ACC112 (cell line): ENCODE results near the gene EP400.

ENCODE experiments used
- H2AFZ ChIP-seq: fragments of 200-600 bp; sonication (generic); one replicate; pipeline ENCODE4 v1.6.0; 2017; ENCODE audit warnings: antibody characterized with exemption, low read length; ENCODE audit not compliant: unreplicated experiment
- H3K27ac ChIP-seq: fragments of 200-600 bp; sonication (generic); 2 replicates; pipeline ENCODE4 v1.5.1; 2014; ENCODE audit warnings: low read depth, mild to moderate bottlenecking, antibody characterized with exemption, low read length, moderate library complexity
- H3K27me3 ChIP-seq: fragments of 200-600 bp; sonication (generic); 2 replicates; pipeline ENCODE4 v1.6.1; 2014; ENCODE audit warnings: mild to moderate bottlenecking, antibody characterized with exemption, low read length, moderate library complexity, mixed read lengths; ENCODE audit not compliant: insufficient read depth
- H3K36me3 ChIP-seq: fragments of 200-600 bp; sonication (generic); 2 replicates; pipeline ENCODE4 v1.6.1; 2016; ENCODE audit warnings: mild to moderate bottlenecking, antibody characterized with exemption, low read length, moderate library complexity, mixed read lengths; ENCODE audit not compliant: insufficient read depth
- H3K4me1 ChIP-seq: fragments of 200-600 bp; sonication (generic); one replicate; pipeline ENCODE4 v1.6.1; 2016; ENCODE audit warnings: low read length, mixed read lengths; ENCODE audit not compliant: insufficient read depth, unreplicated experiment, control insufficient read depth
- H3K4me3 ChIP-seq: fragments of 200-600 bp; sonication (generic); 2 replicates; pipeline ENCODE4 v1.5.1; 2014; ENCODE audit warnings: mild to moderate bottlenecking, low read depth, low read length
- H3K79me2 ChIP-seq: fragments of 200-600 bp; sonication (generic); one replicate; pipeline ENCODE4 v1.6.0; 2016; ENCODE audit warnings: low read length; ENCODE audit not compliant: control insufficient read depth, unreplicated experiment, insufficient read depth

The EP400 gene

DNA sequence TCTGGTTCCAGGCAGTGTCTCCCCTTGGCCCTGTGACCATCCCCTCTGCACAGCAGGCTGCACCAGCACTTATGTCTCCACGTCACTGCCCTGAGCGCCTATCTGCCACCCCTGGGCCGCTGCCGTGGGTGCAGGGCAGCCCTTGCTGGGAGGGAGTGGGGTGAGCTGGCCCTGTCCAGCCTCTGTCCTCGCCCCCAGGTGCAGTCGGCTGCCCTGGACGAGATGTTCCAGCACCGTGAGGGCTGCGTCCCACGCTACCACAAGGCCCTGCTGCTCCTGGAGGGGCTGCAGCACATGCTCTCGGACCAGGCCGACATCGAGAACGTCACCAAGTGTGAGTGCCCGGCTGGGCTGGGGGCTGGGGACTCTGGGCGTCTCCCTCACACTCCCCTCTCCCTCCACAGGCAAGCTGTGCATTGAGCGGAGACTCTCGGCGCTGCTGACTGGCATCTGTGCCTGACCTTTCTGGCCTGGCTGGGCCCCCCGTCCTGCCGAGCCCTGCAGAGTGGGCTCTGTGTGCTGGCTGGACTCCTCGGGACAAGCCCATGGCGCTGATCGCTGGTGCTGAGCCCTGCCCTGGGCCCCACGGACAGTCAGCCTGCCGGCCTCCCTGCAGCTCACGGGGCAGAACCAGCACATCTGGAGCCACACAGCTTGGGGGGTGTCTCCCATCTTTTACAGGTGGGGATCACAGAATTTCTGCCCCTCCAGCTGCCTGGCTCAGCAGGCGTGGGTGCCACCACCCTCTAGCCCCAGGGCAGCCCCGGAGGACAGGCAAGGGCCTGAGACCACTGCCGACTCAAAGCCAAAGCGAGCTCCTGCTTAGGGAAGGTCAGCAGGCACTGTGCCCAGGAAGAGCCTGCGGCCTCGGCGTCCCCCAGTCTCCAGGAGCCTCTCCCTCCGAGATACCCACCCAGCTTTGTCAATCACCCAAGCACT is 28.6 kb upstream of the EP400 start:
- Histone ChIP-seq H3K4me3 (no peak overlapping the region), H3K27ac (no peak overlapping the region), H2AFZ (no peak overlapping the region)

GRCh38 chr12:131921866-131922769 is 27.6 kb upstream of the EP400 start:
- no peaks in the 10 kb centered on the region for H3K79me2 ChIP-seq

More for the DNA sequence above, 28.6 kb upstream of the EP400 start:
- H3K36me3 ChIP-seq: no peaks in the 10 kb centered on the region
- no peaks in the 10 kb centered on the region for H3K79me2 ChIP-seq
- no peaks in the 10 kb centered on the region for H3K27me3 ChIP-seq
- no peaks in the 10 kb centered on the region for H3K4me1 ChIP-seq

GRCh38 chr12:131922772-131923171 is 27.0 kb upstream of the EP400 start:
- H3K36me3 ChIP-seq: no peaks in the 10 kb centered on the region
- no peak overlapping the region for H3K4me3 ChIP-seq
- H3K27ac ChIP-seq: no peak overlapping the region
- no peaks in the 10 kb centered on the region for H3K4me1 ChIP-seq
- H3K79me2 ChIP-seq: no peaks in the 10 kb centered on the region
- no peak overlapping the region for H2AFZ ChIP-seq
- no peaks in the 10 kb centered on the region for H3K27me3 ChIP-seq

More at GRCh38 chr12:131921866-131922769, 27.6 kb upstream of the EP400 start:
- no peaks in the 10 kb centered on the region for H3K27me3 ChIP-seq
- H2AFZ ChIP-seq: no peak overlapping the region
- no peaks in the 10 kb centered on the region for H3K36me3 ChIP-seq
- H3K27ac ChIP-seq: no peak overlapping the region
- no peaks in the 10 kb centered on the region for H3K4me1 ChIP-seq
- H3K4me3 ChIP-seq: no peak overlapping the region

- H3K79me2 ChIP-seq: no peaks in the 10 kb centered on the region
- H3K36me3 ChIP-seq: no peaks in the 10 kb centered on the region
- no peaks in the 10 kb centered on the region for H3K4me1 ChIP-seq
- no peaks in the 10 kb centered on the region for H3K27me3 ChIP-seq
- no peak overlapping the region for H2AFZ ChIP-seq
- no peak overlapping the region for H3K27ac ChIP-seq
- H3K4me3 ChIP-seq: no peak overlapping the region
Measured at GRCh38 chr12:131923260-131923659, 26.5 kb upstream of the EP400 start.

- peaks cover 6% of the 10 kb centered on the region; the same call in 1 of the 2 replicates for H3K36me3 ChIP-seq
- H3K4me3 ChIP-seq: no peak overlapping the region; the same call in 1 of the 2 replicates
- H3K27ac ChIP-seq: no peak overlapping the region
- peaks cover 6% of the 10 kb centered on the region for H3K4me1 ChIP-seq
- H3K27me3 ChIP-seq: no peaks in the 10 kb centered on the region
- H2AFZ ChIP-seq: no peak overlapping the region
- peaks cover 17% of the 10 kb centered on the region for H3K79me2 ChIP-seq
Measured at GRCh38 chr12:131927110-131928079, 22.3 kb upstream of the EP400 start.

DNA sequence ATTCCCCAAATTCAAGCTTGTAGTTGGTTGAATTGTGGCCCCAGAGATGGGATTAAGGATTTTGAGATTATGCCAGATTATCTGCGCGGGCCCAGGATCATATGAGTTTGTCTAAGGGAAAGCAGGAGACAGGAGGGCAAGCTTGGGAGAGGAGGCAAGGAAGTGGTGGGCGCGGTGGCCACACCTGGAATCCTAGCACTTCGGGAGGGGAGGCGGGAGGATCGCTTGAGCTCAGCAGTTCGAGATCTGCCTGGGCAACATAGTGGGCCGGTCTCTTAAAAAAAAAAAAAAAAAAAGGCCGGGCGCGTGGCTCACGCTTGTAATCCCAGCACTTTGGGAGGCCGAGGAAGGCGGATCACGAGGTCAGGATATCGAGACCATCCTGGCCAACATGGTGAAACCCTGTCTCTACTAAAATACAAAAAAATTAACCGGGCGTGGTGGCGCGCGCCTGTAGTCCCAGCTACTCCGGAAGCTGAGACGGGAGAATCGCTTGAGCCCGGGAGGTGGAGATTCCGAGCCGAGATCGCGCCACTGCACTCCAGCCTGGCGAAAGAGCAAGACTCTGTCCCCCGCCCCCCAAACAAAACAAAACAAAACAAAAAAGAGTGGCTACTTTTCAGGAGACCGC is 21.5 kb upstream of the EP400 start:
- H2AFZ ChIP-seq: peak overlapping the region; percentile 88

GRCh38 chr12:131928711-131929580 is 20.8 kb upstream of the EP400 start, which contains the start of gene PUS1:
Gene PUS1 (plus strand): TSS chr12:131929276. CDS start chr12:131929723, 447 bp downstream.
- H2AFZ ChIP-seq: peak within 1 kb of the TSS; percentile 88
- peaks cover 13% of the 10 kb centered on the region; the same call in 1 of the 2 replicates for H3K36me3 ChIP-seq
- peak within 1 kb of the TSS; percentile 99 for H3K4me3 ChIP-seq
- peaks cover 17% of the 10 kb centered on the region for H3K79me2 ChIP-seq
- H3K27ac ChIP-seq: peak within 1 kb of the TSS; percentile 42; the same call in 1 of the 2 replicates
- no peaks in the 10 kb centered on the region for H3K27me3 ChIP-seq
- peaks cover 6% of the 10 kb centered on the region for H3K4me1 ChIP-seq

More for the DNA sequence above, 21.5 kb upstream of the EP400 start:
- Histone ChIP-seq H3K79me2 (peaks cover 17% of the 10 kb centered on the region), H3K27ac (no peak overlapping the region), H3K36me3 (peaks cover 7% of the 10 kb centered on the region; the same call in 1 of the 2 replicates), H3K27me3 (no peaks in the 10 kb centered on the region), H3K4me3 (peak overlapping the region; percentile 99), H3K4me1 (peaks cover 6% of the 10 kb centered on the region)

GRCh38 chr12:131929581-131930456 is 19.9 kb upstream of the EP400 start:
- H3K27me3 ChIP-seq: no peaks in the 10 kb centered on the region
- peaks cover 14% of the 10 kb centered on the region; the same call in 1 of the 2 replicates for H3K36me3 ChIP-seq
- peak overlapping the region; percentile 99 for H3K4me3 ChIP-seq
- H3K27ac ChIP-seq: peak overlapping the region; percentile 42; the same call in 1 of the 2 replicates
- peaks cover 17% of the 10 kb centered on the region for H3K79me2 ChIP-seq
- H2AFZ ChIP-seq: no peak overlapping the region
- peaks cover 6% of the 10 kb centered on the region for H3K4me1 ChIP-seq
